HG02623 (cell line): ENCODE measurements around the gene MRGPRG.
"Not testable (repeated sequence)": the region's sequence is repeated elsewhere in the genome, so short reads cannot be mapped to it uniquely, and the experiment has no call there.

Experiments
- ATAC-seq: cut with Tn5 transposase; IDR thresholded peaks from one replicate; pipeline ENCODE4 v1.9.1; 2021; ENCODE audit warnings: moderate library complexity; ENCODE audit not compliant: unreplicated experiment

MRGPRG gene

GRCh38 chr11:3218483-3219280 is at the start of gene MRGPRG:
Gene MRGPRG (minus strand): TSS chr11:3218813. CDS start chr11:3218813, 0 bp downstream.
- no peak for ATAC-seq

- not testable (repeated sequence) for ATAC-seq
These were observed 43.9 kb upstream of the MRGPRG start for GRCh38 chr11:3262548-3262947.

DNA sequence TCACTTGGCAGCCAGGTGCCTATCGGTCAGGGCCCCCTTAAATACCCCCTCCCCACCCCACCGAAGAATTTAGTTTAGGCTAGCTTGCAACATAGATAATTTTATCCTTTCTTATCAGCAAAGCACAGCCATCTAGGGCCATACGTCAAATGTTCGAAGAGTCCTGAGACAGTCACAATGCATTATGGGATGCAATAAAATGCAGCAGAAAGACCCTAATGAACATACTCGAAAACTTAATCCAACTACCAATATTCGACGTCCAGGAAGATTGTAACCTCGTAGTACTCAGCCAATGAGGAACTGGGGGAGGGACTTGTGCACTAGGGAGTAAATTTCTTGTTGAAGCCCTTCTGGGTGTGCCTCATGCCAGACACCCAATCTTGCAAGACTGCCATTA is 43.2 kb upstream of the MRGPRG start:
- not testable (repeated sequence) for ATAC-seq

DNA sequence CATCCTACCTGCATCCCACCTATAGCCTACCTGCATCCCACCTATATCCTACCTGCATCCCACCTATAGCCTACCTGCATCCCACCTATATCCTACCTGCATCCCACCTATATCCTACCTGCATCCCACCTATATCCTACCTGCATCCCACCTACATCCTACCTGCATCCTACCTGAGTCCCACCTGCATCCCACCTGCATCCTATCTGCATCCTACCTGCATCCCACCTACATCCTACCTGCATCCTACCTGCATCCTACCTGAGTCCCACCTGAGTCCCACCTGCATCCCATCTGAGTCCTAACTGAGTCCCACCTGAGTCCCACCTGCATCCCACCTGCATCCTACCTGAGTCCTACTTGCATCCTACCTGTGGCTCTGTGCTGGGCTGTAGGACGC is 38.9 kb upstream of the MRGPRG start:
- ATAC-seq = not testable (repeated sequence)

DNA sequence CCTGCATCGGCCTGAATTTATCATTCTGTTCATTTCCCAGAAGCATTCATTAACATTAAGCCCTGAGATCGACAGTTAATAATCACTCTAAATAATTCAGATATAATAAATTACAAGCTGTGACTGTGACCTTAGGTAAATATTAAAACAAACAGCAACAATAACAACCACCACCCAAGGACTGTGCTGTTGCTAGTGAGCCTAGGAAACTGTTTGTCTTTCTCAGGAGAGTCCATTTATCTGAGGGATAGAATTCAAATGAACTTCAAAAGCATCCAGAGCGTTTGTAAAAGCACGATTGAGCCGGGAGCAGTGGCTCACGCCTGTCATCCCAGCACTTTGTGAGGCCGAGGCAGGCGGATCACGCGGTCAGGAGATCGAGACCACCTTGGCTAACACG is 36.6 kb upstream of the MRGPRG start:
- ATAC-seq = not testable (repeated sequence)

- ATAC-seq = not testable (repeated sequence)
These were observed 36.2 kb upstream of the MRGPRG start for GRCh38 chr11:3254773-3255172.

DNA sequence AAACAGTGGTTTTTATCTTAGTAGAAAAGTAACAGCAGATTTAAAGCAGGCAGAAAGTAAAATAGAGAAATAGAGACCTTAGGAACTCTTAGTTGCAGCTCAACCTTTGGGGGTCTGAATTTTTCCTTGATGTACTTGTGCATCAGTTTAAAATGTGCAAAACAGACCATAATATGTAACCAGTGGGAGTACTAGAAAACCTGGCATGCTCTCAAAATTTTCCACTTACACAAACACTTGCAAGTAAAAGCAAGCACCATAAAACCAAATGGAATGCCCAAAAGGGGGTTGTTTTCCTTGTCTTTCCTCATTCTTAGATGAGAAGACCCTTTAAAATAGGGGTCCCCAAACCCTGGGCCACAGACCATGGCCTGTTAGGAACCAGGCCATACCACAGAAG is 26.5 kb upstream of the MRGPRG start:
- ATAC-seq = no peak

DNA sequence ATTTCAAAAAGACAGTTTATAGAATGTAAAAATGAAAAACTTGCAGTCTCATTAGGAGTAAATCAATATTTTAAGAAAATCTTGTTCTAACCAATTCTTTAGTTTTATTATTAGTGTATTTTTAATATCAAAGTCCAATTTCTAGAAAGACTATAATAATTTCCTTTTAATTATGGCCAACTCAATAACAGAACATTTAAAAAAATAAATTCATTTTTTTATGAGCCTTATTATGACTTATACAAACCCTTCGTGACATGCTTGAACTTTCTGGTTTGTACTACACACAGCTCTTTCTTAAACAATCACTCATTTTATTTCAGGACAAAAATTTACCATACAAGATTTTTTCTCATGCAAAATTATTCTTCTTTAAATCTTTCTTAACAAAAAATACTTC is 25.3 kb upstream of the MRGPRG start:
- ATAC-seq = no peak

- no peak for ATAC-seq
These were observed 18.5 kb upstream of the MRGPRG start for GRCh38 chr11:3237119-3237518.

DNA sequence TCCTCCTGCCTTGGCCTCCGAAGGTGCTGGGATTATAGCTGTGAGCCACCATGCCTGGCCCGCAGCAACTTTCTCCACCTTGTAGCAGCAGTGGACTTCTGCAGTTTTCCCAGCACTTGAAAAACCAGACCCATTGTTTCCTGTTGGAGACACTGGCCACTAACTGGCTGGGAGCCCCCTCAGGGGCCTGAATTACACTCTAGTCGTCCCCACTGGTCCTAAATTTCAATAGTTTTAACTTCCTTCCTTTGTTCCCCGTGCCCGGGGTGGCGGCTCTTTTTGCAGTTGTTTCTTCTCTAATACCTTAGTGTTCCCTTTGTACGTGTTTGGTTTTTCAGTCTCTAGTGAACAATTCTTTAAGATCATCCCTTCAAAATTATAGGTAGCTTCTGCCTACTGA is 16.2 kb upstream of the MRGPRG start:
- ATAC-seq = no peak

GRCh38 chr11:3232956-3233355 is 14.3 kb upstream of the MRGPRG start:
- no peak for ATAC-seq

GRCh38 chr11:3231851-3232744 is 13.5 kb upstream of the MRGPRG start, which contains the start of gene MRGPRE:
Gene MRGPRE (minus strand): TSS chr11:3232417. CDS start chr11:3228799, 3,618 bp downstream.
- no peak for ATAC-seq

DNA sequence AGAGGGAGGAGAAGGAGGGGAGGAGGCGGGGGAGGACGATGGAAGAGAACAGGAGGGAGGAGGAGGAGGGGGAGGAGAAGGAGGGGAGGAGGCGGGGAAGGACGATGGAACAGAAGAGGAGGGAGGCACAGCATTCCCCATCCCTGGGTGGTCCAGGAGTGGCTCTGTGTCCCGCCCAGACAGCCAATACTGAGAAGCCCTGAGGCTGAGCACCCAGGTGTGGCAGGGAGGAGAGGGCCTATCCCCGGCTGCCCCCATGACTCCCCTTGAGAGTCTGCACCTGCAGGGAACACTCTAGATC is 12.9 kb upstream of the MRGPRG start:
- no peak for ATAC-seq

- ATAC-seq = no peak
These were observed 12.3 kb upstream of the MRGPRG start for GRCh38 chr11:3230636-3231549.

- ATAC-seq = no peak
These were observed 11.3 kb upstream of the MRGPRG start for GRCh38 chr11:3229673-3230630.

DNA sequence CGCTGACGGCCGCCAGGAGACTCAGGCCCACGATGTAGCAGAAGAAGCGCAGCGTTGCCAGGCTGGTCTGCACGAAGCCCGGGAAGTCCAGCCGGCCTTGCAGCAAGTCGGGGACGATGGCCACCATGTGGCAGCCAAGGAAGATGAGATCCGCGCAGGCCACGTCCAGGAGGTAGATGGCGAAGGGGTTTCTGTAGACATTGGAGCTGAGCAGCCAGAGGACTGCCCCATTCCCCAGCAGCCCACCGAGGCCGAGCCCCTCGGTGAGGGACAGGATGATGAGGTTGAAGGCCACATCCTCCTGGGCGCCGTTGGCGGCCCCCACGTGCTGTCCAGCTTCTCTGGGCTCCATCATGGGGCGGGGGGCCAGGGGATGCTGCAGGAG is 9.8 kb upstream of the MRGPRG start:
- ATAC-seq = no peak

DNA sequence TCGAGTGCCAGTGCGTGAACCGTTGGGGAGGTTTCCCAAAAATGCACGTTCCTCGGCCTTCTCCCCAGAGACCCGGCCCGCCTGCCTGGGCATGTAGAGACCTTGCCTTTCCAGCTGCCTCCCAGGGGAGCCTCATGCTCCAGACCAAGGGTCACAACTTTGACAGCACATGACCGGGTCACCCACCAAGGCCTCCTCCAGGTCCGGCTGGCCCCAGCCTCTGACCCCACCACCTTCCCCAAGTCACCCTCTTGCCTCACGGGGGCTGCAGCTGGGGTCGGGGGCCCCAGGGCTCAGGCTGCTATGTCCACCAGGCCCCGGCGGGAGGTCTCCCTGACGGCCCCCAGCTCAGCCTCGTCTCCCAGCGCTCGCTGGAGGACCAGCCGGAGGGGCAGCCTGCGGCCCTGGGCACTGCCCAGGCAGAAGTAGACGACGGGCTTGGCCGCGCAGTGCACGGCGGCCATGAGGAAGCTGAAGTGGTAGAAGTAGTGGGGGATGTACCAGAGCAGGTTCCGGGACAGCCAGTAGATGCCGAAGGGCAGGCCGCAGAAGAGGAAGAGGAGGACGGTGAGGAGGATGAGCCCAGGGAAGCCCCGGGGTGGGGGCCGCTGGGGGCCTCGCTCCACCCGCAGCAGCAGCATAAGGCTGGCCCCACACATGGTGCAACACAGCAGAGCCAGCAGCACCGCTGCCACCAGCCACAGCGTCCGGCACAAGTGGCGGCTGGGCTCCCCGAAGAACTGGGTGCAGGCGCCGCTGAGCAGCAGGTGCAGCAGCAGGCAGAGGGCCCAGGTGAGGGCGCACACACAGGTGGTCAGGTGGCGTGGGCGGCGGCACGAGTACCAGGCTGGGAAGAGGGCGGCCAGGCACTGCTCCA is 9.2 kb upstream of the MRGPRG start:
- ATAC-seq = no peak

GRCh38 chr11:3226846-3227567 is 8.4 kb upstream of the MRGPRG start:
- ATAC-seq = no peak
